ENCODE data around the gene MYL12A. TPM values are rescaled to one million over a fixed set of nuclear protein-coding genes. Genes with fewer than 3 reads are reported as not detected.
A peak's percentile ranks its signal among the peaks of the same experiment; 100 is the strongest.

Gene MYL12A
- total RNA-seq, 1 donor from 2014 or later = 2,410 TPM

DNA sequence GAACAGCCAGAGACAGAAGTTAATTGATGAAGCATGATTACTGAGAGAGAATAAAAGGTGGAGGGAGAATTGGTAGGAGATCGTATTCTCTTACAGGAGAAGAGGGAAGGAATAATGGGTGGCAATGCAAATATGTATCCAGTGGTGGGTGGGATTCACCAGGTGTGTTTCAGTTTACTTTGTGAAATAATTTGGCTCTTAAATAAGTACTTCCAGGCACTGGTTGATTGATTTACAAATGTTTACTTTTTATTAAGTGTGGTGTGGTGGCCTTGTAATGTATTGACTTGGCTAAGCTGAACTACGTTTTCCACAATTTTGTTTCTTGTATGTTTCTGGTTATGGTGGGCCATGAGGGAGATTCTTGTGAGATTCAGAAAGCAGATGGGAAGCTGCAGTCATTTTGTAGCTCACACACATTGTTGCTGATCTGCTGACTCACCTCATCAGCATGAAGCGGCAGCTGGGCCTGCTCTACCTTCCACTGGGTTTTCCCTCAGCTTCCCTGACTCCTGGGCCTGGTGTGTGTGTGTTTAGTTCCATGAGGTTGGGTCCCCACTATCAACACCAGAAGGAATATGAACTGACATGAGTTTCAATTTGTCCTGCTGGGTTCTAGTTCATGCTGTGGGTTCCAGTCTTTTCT lies 47.0 kb downstream of the MYL12A start:
- intact Hi-C loops (cut with micrococcal nuclease) = no loop called here
- no peak overlapping the region for H3K4me3 ChIP-seq

DNA sequence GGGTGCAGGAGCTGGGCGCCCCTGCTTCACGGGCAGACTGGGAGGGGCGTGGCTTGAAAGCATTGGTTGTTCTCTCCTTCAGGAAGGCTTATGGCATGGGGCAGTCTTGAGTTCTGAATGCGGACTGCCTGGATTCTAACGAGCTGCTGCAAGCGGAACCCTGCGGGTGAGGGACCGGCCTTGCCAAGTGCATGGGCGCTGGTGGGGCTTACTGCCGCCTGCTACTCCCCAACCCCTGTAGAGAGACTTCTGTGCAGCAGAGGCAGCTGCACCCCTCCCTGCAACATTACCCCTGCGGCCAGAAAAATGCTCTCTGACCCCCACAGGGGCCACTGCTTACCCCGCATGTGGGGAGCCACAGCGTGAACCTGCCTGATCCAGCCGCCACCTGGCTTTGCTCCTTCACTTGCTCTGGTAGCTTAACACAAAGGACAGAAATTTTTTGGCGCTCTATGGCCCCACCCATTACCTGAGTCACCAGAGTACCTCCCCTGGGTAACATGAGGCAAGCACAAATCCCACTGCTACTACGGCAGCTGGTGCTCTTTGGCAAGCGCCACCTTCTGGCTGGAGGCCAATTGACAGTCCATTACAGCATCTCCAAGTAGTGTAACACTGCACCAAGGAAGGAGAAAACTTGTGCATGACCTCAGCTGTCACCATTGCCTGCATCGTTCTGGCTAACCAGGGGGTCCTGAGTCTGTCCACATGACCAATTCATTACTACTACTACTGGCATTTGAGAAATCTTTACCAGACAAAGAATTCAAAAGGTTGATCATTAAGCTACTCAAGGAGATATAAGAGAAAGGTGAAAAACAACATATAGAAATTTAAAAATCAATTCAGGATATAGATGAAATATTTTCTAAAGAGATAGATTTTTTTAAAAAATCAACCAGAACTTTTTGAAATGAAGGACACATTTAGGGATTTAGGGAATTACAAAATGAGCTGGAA lies 49.7 kb downstream of the MYL12A start:
- Histone ChIP-seq H3K36me3 (no peaks in the 10 kb centered on the region), H3K27ac (replicated peaks) (no peak overlapping the region), H3K27me3 (ENCODE audit: low read depth) (no peaks in the 10 kb centered on the region), H3K9me3 (replicated peaks) (peaks cover 12% of the 10 kb centered on the region), H3K4me3 (peak overlapping the region; percentile 70), H3K4me1 (peaks cover 11% of the 10 kb centered on the region)
- peak; percentile 72 for DNase-seq
- intact Hi-C loops (cut with micrococcal nuclease) = no loop called here
- TF ChIP-seq, protein P1, sequence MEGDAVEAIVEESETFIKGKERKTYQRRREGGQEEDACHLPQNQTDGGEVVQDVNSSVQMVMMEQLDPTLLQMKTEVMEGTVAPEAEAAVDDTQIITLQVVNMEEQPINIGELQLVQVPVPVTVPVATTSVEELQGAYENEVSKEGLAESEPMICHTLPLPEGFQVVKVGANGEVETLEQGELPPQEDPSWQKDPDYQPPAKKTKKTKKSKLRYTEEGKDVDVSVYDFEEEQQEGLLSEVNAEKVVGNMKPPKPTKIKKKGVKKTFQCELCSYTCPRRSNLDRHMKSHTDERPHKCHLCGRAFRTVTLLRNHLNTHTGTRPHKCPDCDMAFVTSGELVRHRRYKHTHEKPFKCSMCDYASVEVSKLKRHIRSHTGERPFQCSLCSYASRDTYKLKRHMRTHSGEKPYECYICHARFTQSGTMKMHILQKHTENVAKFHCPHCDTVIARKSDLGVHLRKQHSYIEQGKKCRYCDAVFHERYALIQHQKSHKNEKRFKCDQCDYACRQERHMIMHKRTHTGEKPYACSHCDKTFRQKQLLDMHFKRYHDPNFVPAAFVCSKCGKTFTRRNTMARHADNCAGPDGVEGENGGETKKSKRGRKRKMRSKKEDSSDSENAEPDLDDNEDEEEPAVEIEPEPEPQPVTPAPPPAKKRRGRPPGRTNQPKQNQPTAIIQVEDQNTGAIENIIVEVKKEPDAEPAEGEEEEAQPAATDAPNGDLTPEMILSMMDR (IDR thresholded peaks at IDR 0.05; ENCODE audit: borderline replicate concordance) = peak; percentile 38

More for the DNA sequence above, 47.0 kb downstream of the MYL12A start:
- DNase-seq = no peak
- H3K36me3 ChIP-seq = no peaks in the 10 kb centered on the region
- peaks cover 11% of the 10 kb centered on the region for H3K4me1 ChIP-seq
- H3K9me3 ChIP-seq (replicated peaks) = peaks cover 21% of the 10 kb centered on the region
- no peaks in the 10 kb centered on the region for H3K27me3 ChIP-seq (ENCODE audit: low read depth)
- no peak overlapping the region for H3K27ac ChIP-seq (replicated peaks)
- TF ChIP-seq, protein P1 (IDR thresholded peaks at IDR 0.05; ENCODE audit: borderline replicate concordance) = no peak

DNA sequence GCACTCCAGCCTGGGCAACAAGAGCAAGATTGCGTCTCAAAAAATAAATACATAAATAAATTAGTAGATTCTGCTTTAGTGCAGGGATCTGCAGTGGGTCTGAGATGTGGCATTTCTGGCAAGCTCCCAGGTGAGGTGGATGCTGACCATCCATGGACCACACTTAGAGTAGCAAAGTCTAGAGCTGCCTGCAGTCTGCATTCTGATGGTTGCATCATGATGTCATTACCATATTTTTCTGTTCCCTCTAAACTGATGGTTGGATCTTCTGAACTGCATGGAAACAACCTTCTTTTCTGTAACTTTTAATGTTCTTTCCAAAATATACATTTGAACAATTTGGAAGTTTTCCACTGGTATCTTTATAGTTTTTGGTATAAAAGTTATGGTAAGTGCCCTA lies 57.2 kb downstream of the MYL12A start:
- intact Hi-C loops (cut with micrococcal nuclease) = no loop called here
- Histone ChIP-seq H3K36me3 (no peaks in the 10 kb centered on the region), H3K9me3 (replicated peaks) (no peaks in the 10 kb centered on the region), H3K4me1 (no peaks in the 10 kb centered on the region), H3K4me3 (no peak overlapping the region), H3K27me3 (ENCODE audit: low read depth) (no peaks in the 10 kb centered on the region), H3K27ac (replicated peaks) (no peak overlapping the region)
- no peak for DNase-seq
- TF ChIP-seq, protein P1 (IDR thresholded peaks at IDR 0.05; ENCODE audit: borderline replicate concordance) = no peak

DNA sequence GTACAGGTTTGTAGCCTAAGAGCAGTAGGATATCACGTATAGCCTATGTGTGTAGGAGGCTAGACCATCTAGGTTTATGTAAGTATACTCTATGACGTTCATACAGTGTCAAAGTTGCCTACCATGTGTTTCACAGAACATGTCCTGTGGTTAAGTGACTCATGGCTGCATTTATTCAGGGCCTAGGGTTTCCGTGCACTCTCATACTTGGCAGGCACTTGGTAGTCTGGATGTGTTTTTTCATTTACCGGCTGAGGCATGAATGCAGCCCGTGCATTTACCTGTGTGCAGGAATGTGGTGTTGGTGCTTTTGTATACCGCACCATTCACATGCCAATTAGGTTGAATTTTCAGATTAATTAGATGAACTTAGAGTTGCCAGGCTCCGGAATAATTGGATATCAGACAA lies 57.8 kb downstream of the MYL12A start:
- no peak for DNase-seq
- Histone ChIP-seq H3K27ac (replicated peaks) (no peak overlapping the region), H3K4me1 (no peaks in the 10 kb centered on the region), H3K36me3 (no peaks in the 10 kb centered on the region), H3K4me3 (no peak overlapping the region), H3K27me3 (ENCODE audit: low read depth) (no peaks in the 10 kb centered on the region), H3K9me3 (replicated peaks) (no peaks in the 10 kb centered on the region)
- intact Hi-C loops (cut with micrococcal nuclease) = no loop called here
- TF ChIP-seq, protein P1 (IDR thresholded peaks at IDR 0.05; ENCODE audit: borderline replicate concordance) = no peak

Other genes with a start within 250 kb of the MYL12A start
- 8.2 TPM for gene LPIN2, start 234.7 kb upstream of the MYL12A start, total RNA-seq
- 667 TPM for gene MYOM1, start 27.8 kb upstream of the MYL12A start, total RNA-seq
- 176 TPM for gene MYL12B, start 14.3 kb downstream of the MYL12A start, total RNA-seq
- gene TGIF1, start 202.4 kb downstream of the MYL12A start, total RNA-seq = 8.1 TPM